HFFc6 (cell line): ENCODE results near the gene SEC11C. TPM values are rescaled to one million over a fixed set of nuclear protein-coding genes. Genes with fewer than 3 reads are reported as not detected.
A peak's percentile ranks its signal among the peaks of the same experiment; 100 is the strongest.

Source experiments
- DNase-seq: peaks from one replicate; pipeline ENCODE4 v3.0.0-alpha.2; 2018
- H3K27ac Mint-ChIP-seq: 2 replicates; pipeline ENCODE4 v1.8.0; 2020; ENCODE audit warnings: mild to moderate bottlenecking, mixed read lengths
- H3K27me3 Mint-ChIP-seq: 2 replicates; pipeline ENCODE4 v1.8.0; 2021; ENCODE audit warnings: mild to moderate bottlenecking, moderate library complexity, mixed read lengths; ENCODE audit not compliant: insufficient read depth
- H3K36me3 Mint-ChIP-seq: 2 replicates; pipeline ENCODE4 v1.8.0; 2021; ENCODE audit warnings: low read depth, mixed read lengths
- H3K4me1 Mint-ChIP-seq: 2 replicates; pipeline ENCODE4 v1.8.0; 2020; ENCODE audit warnings: low read depth, mixed read lengths
- H3K4me3 Mint-ChIP-seq: 2 replicates; pipeline ENCODE4 v1.8.0; 2020; ENCODE audit warnings: mild to moderate bottlenecking, moderate library complexity, mixed read lengths
- H3K9me3 Mint-ChIP-seq: 2 replicates; pipeline ENCODE4 v1.8.0; 2020; ENCODE audit warnings: mild to moderate bottlenecking, mixed read lengths
- CTCF ChIP-seq: fragments of 200-600 bp; sonication (generic); IDR thresholded peaks from 2 replicates; pipeline ENCODE4 v1.5.0; 2021; ENCODE audit warnings: antibody characterized with exemption, mild to moderate bottlenecking
- total RNA-seq, 6 experiments: library from RNA; stranded (reverse); fragmentation: NEBNext Ultra II Directional; extraction: Animal tissue kit (Norgen Biotek cat#: 25700); gene quantifications; 2 replicates in 1 of 6; 3 replicates in 5 of 6; pipeline ENCODE4 v1.2.3, GENCODE V29; 2021

The SEC11C gene
- total RNA-seq, 6 experiments from 2014 or later: 39.5 to 59.8 (median 50.8) TPM

GRCh38 chr18:59101830-59102414 lies 37.8 kb upstream of the SEC11C start:
- Mint-ChIP-seq H3K9me3 (no peaks in the 10 kb centered on the region), H3K36me3 (no peaks in the 10 kb centered on the region), H3K27ac (no peak overlapping the region), H3K4me3 (no peak overlapping the region), H3K27me3 (peaks cover 61% of the 10 kb centered on the region), H3K4me1 (no peaks in the 10 kb centered on the region)
- no peak for TF ChIP-seq CTCF
- no peak for DNase-seq

- Mint-ChIP-seq H3K9me3 (no peaks in the 10 kb centered on the region), H3K27ac (no peak overlapping the region), H3K27me3 (peaks cover 43% of the 10 kb centered on the region), H3K36me3 (no peaks in the 10 kb centered on the region), H3K4me1 (peaks cover 4% of the 10 kb centered on the region), H3K4me3 (no peak overlapping the region)
- no peak for DNase-seq
- no peak for TF ChIP-seq CTCF
Observed at GRCh38 chr18:59109375-59109774, 30.3 kb upstream of the SEC11C start.

GRCh38 chr18:59114160-59114559 lies 25.5 kb upstream of the SEC11C start:
- H3K4me1 Mint-ChIP-seq: peaks cover 6% of the 10 kb centered on the region
- no peak for DNase-seq
- no peak for TF ChIP-seq CTCF
- H3K9me3 Mint-ChIP-seq: no peaks in the 10 kb centered on the region; the same call in 1 of the 2 replicates
- no peak overlapping the region for H3K27ac Mint-ChIP-seq
- peaks cover 28% of the 10 kb centered on the region for H3K27me3 Mint-ChIP-seq
- H3K36me3 Mint-ChIP-seq: no peaks in the 10 kb centered on the region
- no peak overlapping the region for H3K4me3 Mint-ChIP-seq

- H3K4me3 Mint-ChIP-seq: peak overlapping the region; percentile 53
- H3K36me3 Mint-ChIP-seq: no peaks in the 10 kb centered on the region
- peak overlapping the region; percentile 69 for H3K27ac Mint-ChIP-seq
- H3K9me3 Mint-ChIP-seq: no peaks in the 10 kb centered on the region
- TF ChIP-seq CTCF: no peak
- H3K4me1 Mint-ChIP-seq: peaks cover 23% of the 10 kb centered on the region
- peaks cover 25% of the 10 kb centered on the region; the same call in 1 of the 2 replicates for H3K27me3 Mint-ChIP-seq
- peak; percentile 81 for DNase-seq
Observed at GRCh38 chr18:59123588-59124369, 15.9 kb upstream of the SEC11C start.

GRCh38 chr18:59124370-59124704 lies 15.3 kb upstream of the SEC11C start:
- H3K4me1 Mint-ChIP-seq: peaks cover 23% of the 10 kb centered on the region
- no peak for TF ChIP-seq CTCF
- H3K27me3 Mint-ChIP-seq: peaks cover 25% of the 10 kb centered on the region; the same call in 1 of the 2 replicates
- H3K4me3 Mint-ChIP-seq: no peak overlapping the region
- H3K27ac Mint-ChIP-seq: no peak overlapping the region
- no peaks in the 10 kb centered on the region for H3K36me3 Mint-ChIP-seq
- DNase-seq: no peak
- no peaks in the 10 kb centered on the region for H3K9me3 Mint-ChIP-seq
